Right lobe of liver (tissue), 6 donors: ENCODE measurements around the gene HNRNPA3. TPM values are rescaled to one million over a fixed set of nuclear protein-coding genes. Genes with fewer than 3 reads are reported as not detected.

ENCODE experiments used
- ATAC-seq, 4 donors: fragments of 200-7000 bp; cut with Tn5 transposase; one replicate each; pipeline ENCODE4 v1.9.1; 2020; ENCODE audit warnings: mild to moderate bottlenecking in 4 of 4, moderate library complexity in 4 of 4
- DNase-seq, 3 donors: peaks; one replicate each; pipeline ENCODE4 v3.0.0-alpha.2; 2020
- H3K27ac ChIP-seq, 3 donors: fragments of 200-600 bp; one replicate each; pipeline ENCODE4 v1.8.0; 2022
- H3K27me3 ChIP-seq, 2 donors: fragments of 200-600 bp; one replicate each; pipeline ENCODE4 v1.8.0; 2022
- H3K36me3 ChIP-seq, 4 donors: fragments of 200-600 bp; sonication (generic) in 1 of 4; one replicate each; pipeline versions ENCODE4 v1.5.1 to v1.8.0; 2017 to 2022; ENCODE audit warnings: control low read depth in 1 of 4
- H3K4me1 ChIP-seq, 4 donors: fragments of 200-600 bp; sonication (generic) in 1 of 4; one replicate each; pipeline versions ENCODE4 v1.5.1 to v1.8.0; 2017 to 2022; ENCODE audit warnings: control low read depth in 1 of 4
- H3K4me3 ChIP-seq, 3 donors: fragments of 200-600 bp; one replicate each; pipeline ENCODE4 v1.8.0; 2022
- H3K9me3 ChIP-seq, 4 donors: fragments of 200-600 bp; sonication (generic) in 1 of 4; one replicate each; pipeline versions ENCODE4 v1.5.1 to v1.8.0; 2017 to 2022; ENCODE audit warnings: control low read depth in 1 of 4
- POLR2A ChIP-seq: fragments of 450-650 bp; IDR thresholded peaks from one replicate; pipeline ENCODE4 v1.6.1; 2017; ENCODE audit warnings: antibody characterized with exemption, mild to moderate bottlenecking
- WGBS: methylation state at CpG from one replicate; pipeline ENCODE4 v1.1.6; 2018; ENCODE audit warnings: low coverage, low lambda C conversion rate; ENCODE audit not compliant: insufficient coverage; ENCODE audit errors: missing lambda C conversion rate; 5-methylcytosine and 5-hydroxymethylcytosine counted together
- intact Hi-C, 2 donors: fragments of 100-400 bp; cut with DNase I; formaldehyde crosslinking; loops; one replicate each; pipeline versions ENCODE4 v1.11.2 to v1.14.1; 2022
- total RNA-seq, 6 experiments: library from RNA; depleted of rRNA in 2 of 6; stranded (reverse); fragments of >200 nt in 2 of 6; fragmentation: NEBNext Ultra II Directional in 3 of 6; extraction: Animal tissue kit (Norgen Biotek cat#: 25700) in 3 of 6; gene quantifications; one replicate each; pipeline versions ENCODE4 v1.1.0 to v1.2.4, GENCODE V29; 2016 to 2023
- TF ChIP-seq, protein P1 (sequence below), 4 donors: fragments of 200-600 bp in 3 of 4; fragments of 450-650 bp in 1 of 4; IDR thresholded peaks; one replicate each; pipeline versions ENCODE4 v1.5.1 to v1.8.0; 2016 to 2022; ENCODE audit warnings: antibody characterized with exemption in 4 of 4, mild to moderate bottlenecking in 2 of 4
- donor health status: DM: no; HTN: yes; CAD: no.
- donor health status: DM: no; HTN: no; CAD: no.
- donor health status: DM: no; HTN: no; CAD: no.
- donor health status: DM: no; HTN: yes; CAD: no.
- donor health status: DM: no; HTN: yes; CAD: no.

The HNRNPA3 gene
- total RNA-seq, 6 experiments from 2014 or later = 22.4 to 70.4 (median 54.8) TPM

DNA sequence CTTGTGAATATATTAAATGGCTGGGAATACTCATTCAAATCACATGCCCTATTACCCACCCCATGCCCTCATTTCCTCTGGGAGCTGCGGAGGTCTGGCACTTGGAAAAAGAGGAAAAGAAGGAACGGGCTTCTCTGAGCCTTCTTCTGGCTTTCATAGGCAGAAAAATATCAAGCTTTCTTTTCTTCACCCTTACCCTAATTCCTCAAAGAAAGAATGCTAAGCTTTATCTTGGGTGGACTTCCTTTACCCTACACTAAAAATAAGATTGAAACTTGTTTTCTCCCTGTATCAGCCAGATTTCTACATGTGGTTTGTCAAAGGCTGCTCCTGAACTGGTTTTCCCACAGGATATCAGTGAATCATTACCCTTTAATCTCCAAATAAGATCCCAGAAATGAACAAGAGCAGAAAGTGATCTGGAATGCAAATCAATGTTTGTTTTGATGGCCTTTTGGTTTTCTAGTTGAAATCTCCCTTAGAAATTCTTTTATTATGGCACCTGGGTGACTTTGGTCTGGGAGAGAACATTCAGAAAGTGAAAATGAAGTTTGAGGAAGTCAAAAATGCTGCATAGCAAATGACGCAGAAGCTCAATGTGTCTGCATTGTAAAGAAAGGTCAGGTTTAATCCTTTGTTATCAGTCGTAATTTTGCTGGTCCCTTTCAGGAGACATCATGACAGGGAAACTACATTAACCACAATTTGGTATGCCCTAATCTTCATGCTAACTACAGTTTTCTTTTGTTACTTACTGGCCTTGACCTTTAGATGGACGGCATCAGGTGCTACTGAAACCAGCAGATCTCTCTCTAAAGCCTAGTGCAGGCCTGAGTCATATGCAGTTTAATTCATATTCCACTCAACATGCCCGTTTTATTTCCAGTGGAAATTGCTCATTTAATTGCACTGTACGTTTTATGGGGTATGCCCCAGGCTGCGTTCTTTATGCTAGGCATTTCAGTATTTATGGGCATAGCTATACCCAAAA lies 46.6 kb upstream of the HNRNPA3 start:
- ATAC-seq = peak; percentile 45 to 61 (median 56)
- H3K4me1 ChIP-seq = peaks cover 0 to 23% (median 4%) of the 10 kb centered on the region in 4 donors
- intact Hi-C loops = loop anchor here in 1 of 2 donors (10.0 kb wide), 1 partner anchor 99 kb away; the partner anchor contains the start of gene NFE2L2
- TF ChIP-seq POLR2A = no peak
- TF ChIP-seq, protein P1, sequence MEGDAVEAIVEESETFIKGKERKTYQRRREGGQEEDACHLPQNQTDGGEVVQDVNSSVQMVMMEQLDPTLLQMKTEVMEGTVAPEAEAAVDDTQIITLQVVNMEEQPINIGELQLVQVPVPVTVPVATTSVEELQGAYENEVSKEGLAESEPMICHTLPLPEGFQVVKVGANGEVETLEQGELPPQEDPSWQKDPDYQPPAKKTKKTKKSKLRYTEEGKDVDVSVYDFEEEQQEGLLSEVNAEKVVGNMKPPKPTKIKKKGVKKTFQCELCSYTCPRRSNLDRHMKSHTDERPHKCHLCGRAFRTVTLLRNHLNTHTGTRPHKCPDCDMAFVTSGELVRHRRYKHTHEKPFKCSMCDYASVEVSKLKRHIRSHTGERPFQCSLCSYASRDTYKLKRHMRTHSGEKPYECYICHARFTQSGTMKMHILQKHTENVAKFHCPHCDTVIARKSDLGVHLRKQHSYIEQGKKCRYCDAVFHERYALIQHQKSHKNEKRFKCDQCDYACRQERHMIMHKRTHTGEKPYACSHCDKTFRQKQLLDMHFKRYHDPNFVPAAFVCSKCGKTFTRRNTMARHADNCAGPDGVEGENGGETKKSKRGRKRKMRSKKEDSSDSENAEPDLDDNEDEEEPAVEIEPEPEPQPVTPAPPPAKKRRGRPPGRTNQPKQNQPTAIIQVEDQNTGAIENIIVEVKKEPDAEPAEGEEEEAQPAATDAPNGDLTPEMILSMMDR (IDR thresholded peaks at IDR 0.05) = no peak
- peak overlapping the region in 1 of 3 donors; percentile 42 for H3K4me3 ChIP-seq
- H3K36me3 ChIP-seq = no peaks in the 10 kb centered on the region
- H3K9me3 ChIP-seq = no peaks in the 10 kb centered on the region
- 27% methylated on average over 8 of the region's 8 CpGs for WGBS
- H3K27ac ChIP-seq = peak overlapping the region; percentile 87 to 91 (median 88)
- no peak for DNase-seq
- no peaks in the 10 kb centered on the region for H3K27me3 ChIP-seq

DNA sequence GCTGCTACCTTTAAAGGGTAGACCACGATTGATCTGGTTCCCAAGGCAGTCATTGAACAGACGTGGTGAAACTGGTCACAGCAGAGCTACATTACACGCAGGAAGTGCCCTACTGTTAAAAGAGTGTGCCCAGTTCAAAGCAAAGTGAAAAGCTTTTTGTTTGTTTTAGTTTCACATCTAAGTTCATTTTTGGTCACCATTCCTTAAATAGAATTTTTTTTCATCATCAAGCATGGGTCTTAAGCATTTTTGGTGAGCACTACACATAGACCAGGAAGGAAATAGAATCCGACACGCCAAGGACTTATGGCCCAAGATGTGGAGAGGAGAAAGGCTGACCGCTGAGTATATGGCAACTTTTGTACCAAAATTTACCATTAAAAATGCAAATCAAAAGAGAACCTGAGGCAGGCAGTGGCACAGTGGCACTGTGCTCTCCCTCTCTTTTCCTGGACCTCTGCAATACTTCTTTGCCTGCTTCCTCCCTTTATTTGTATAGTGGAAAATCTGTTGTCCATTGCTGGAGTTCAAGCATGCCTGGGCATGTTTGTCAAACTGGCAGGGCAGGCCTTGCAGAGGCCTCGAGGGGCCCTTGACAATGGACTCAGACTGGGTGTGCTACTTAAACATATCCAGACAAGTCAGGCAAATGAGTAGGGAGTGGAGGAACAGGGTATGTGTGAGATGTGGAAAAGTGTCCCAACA lies 42.6 kb upstream of the HNRNPA3 start:
- Histone ChIP-seq H3K4me3 (no peak overlapping the region), H3K4me1 (peaks cover 0 to 23% (median 3%) of the 10 kb centered on the region in 4 donors), H3K36me3 (no peaks in the 10 kb centered on the region), H3K27ac (no peak overlapping the region), H3K9me3 (no peaks in the 10 kb centered on the region), H3K27me3 (no peaks in the 10 kb centered on the region)
- WGBS = 63% methylated on average over 7 of the region's 7 CpGs
- no peak for DNase-seq
- intact Hi-C loops = loop anchor here in 1 of 2 donors (10.0 kb wide), 1 partner anchor 95 kb away; the partner anchor contains the start of gene NFE2L2
- no peak for TF ChIP-seq POLR2A
- TF ChIP-seq, protein P1 (IDR thresholded peaks at IDR 0.05) = no peak
- ATAC-seq = no peak

DNA sequence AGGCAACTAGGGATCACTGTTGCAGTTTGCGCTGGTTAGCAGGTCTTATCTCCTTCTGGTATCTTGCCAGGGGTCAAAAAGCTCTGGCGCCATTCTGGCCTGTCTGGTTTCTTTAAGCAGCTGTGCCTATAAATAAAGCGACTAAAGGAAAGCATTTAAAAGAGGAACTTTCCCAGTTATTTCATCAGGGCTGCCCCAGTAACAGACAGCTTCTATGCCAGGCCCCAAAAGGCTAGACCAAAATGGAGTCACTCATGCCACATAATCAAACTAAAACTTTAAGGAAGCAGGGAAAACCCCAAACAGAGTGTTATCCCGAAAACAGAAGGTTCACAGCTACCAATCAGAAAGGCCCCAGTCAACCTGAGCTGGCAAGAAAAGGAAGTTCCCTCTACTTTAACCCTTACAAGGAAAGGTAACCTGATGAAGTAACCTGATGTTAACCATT lies 41.2 kb upstream of the HNRNPA3 start:
- no peak for TF ChIP-seq POLR2A
- TF ChIP-seq, protein P1 (IDR thresholded peaks at IDR 0.05) = no peak
- Histone ChIP-seq H3K4me1 (peaks cover 0 to 10% (median under 1%) of the 10 kb centered on the region in 4 donors), H3K27me3 (no peaks in the 10 kb centered on the region), H3K4me3 (no peak overlapping the region), H3K36me3 (no peaks in the 10 kb centered on the region), H3K9me3 (no peaks in the 10 kb centered on the region), H3K27ac (no peak overlapping the region)
- WGBS = 66% methylated on average over 4 of the region's 4 CpGs
- ATAC-seq = peak in 3 of 4 donors; percentile 25 to 49 (median 31)
- intact Hi-C loops = no loop called here
- DNase-seq = no peak

- H3K4me3 ChIP-seq = no peak overlapping the region
- H3K4me1 ChIP-seq = peaks cover 0 to 8% (median 0%) of the 10 kb centered on the region in 4 donors
- intact Hi-C loops = no loop called here
- H3K36me3 ChIP-seq = no peaks in the 10 kb centered on the region
- no peaks in the 10 kb centered on the region for H3K27me3 ChIP-seq
- TF ChIP-seq, protein P1 (IDR thresholded peaks at IDR 0.05) = no peak
- TF ChIP-seq POLR2A = no peak
- no peaks in the 10 kb centered on the region for H3K9me3 ChIP-seq
- no peak for ATAC-seq
- no peak for DNase-seq
- no peak overlapping the region for H3K27ac ChIP-seq
These were observed 40.3 kb upstream of the HNRNPA3 start for GRCh38 chr2:177172034-177172880.
